Measurements from ENCODE around the gene PLCL1.

DNA sequence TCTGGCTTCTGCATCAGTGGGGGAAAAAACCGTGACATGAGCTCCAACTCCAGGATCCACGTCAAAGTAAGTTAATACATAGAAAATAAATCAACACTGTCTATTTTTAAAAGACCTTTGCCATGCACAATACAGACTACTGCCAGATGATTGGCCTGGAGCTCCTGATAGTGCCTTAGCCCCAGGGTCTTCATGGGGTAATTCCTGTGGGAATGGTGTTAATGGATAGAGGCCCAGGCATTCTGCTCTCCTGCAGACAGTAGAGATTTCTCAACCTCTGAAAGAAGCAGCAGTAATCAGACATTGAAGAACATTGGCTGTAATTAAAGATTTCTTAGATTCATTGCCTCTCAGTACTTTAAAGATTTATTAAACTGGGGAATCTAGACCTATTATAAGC, 4.3 kb upstream of the PLCL1 start:
- TF ChIP-seq SP1 (CRISPR knock-in tag; conservative IDR thresholded peaks at IDR 0.05) (no peak), NR3C1 (CRISPR knock-in tag; conservative IDR thresholded peaks at IDR 0.05; ENCODE audit: low read depth) (no peak), ATF1 (CRISPR knock-in tag; IDR thresholded peaks at IDR 0.05) (no peak), NFATC4 (CRISPR knock-in tag; IDR thresholded peaks at IDR 0.05) (no peak), CREB1 (CRISPR knock-in tag; IDR thresholded peaks at IDR 0.05) (no peak)
- TF ChIP-seq, protein P1, sequence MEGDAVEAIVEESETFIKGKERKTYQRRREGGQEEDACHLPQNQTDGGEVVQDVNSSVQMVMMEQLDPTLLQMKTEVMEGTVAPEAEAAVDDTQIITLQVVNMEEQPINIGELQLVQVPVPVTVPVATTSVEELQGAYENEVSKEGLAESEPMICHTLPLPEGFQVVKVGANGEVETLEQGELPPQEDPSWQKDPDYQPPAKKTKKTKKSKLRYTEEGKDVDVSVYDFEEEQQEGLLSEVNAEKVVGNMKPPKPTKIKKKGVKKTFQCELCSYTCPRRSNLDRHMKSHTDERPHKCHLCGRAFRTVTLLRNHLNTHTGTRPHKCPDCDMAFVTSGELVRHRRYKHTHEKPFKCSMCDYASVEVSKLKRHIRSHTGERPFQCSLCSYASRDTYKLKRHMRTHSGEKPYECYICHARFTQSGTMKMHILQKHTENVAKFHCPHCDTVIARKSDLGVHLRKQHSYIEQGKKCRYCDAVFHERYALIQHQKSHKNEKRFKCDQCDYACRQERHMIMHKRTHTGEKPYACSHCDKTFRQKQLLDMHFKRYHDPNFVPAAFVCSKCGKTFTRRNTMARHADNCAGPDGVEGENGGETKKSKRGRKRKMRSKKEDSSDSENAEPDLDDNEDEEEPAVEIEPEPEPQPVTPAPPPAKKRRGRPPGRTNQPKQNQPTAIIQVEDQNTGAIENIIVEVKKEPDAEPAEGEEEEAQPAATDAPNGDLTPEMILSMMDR (IDR thresholded peaks at IDR 0.05): no peak
- TF ChIP-seq, protein P2, sequence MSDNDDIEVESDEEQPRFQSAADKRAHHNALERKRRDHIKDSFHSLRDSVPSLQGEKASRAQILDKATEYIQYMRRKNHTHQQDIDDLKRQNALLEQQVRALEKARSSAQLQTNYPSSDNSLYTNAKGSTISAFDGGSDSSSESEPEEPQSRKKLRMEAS (CRISPR knock-in tag; IDR thresholded peaks at IDR 0.05): no peak
- TF ChIP-seq, protein P3, sequence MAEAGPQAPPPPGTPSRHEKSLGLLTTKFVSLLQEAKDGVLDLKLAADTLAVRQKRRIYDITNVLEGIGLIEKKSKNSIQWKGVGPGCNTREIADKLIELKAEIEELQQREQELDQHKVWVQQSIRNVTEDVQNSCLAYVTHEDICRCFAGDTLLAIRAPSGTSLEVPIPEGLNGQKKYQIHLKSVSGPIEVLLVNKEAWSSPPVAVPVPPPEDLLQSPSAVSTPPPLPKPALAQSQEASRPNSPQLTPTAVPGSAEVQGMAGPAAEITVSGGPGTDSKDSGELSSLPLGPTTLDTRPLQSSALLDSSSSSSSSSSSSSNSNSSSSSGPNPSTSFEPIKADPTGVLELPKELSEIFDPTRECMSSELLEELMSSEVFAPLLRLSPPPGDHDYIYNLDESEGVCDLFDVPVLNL (CRISPR knock-in tag; IDR thresholded peaks at IDR 0.05; ENCODE audit: borderline replicate concordance, low read depth): no peak

All from WTC11 (cell line).